GM18951 (cell line): ENCODE results near the gene IVNS1ABP.

Experiments used
- POLR2A ChIP-seq: IDR thresholded peaks from 4 replicates; pipeline ENCODE4 v1.6.1; 2011; ENCODE audit warnings: mild to moderate bottlenecking; ENCODE audit not compliant: insufficient read length, insufficient read depth; ENCODE audit errors: extremely low read depth
- in situ Hi-C: fragments of 300-500 bp; cut with MboI; formaldehyde crosslinking; loops from one replicate; pipeline ENCODE4 v1.12.0; 2022; ENCODE audit warnings: low sequenced_read_pairs, mixed read lengths, inconsistent platforms; ENCODE audit not compliant: unreplicated experiment

Gene IVNS1ABP

DNA sequence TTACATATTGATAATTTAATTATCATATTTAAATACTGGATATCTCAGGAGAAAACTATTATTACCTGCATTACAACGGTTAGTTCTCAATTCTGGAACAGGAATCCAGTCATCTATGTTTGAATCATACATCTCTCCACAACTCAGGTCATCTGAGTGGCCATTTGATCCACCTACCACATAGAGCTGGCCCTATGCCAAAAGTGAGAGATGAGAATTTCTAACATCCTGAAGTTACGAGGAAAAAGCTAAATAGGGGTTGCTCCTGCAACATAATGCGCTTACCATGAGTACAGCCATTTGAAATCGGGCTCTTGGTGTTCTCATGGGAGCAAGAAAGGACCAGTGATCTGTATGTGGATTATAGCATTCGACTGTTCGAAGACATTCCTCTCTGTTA, 16.9 kb downstream of the IVNS1ABP start:
- in situ Hi-C loops, result loop anchor here (25.0 kb wide), 1 partner anchor 362 kb away; no protein-coding TSS in a partner anchor
- TF ChIP-seq POLR2A, result no peak

DNA sequence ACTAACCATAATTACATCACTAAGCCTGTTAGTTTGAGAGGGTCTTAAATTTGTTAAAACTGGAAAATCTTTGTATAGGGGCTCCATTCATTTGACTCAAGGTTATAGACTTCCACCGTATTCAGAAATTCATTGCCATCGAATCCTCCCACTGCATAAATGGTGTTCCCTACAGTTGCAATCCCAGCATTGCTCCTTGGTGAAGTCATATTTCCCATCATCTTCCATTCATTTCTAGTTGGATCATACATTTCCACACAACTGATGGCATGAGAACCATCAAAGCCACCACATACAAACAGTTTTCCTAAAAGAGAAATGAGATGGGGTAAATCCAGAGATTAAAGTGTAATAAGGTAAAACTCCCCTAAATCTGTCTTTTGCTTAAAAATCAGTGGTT, 19.1 kb downstream of the IVNS1ABP start:
- no peak for TF ChIP-seq POLR2A
- in situ Hi-C loops, result no loop called here

DNA sequence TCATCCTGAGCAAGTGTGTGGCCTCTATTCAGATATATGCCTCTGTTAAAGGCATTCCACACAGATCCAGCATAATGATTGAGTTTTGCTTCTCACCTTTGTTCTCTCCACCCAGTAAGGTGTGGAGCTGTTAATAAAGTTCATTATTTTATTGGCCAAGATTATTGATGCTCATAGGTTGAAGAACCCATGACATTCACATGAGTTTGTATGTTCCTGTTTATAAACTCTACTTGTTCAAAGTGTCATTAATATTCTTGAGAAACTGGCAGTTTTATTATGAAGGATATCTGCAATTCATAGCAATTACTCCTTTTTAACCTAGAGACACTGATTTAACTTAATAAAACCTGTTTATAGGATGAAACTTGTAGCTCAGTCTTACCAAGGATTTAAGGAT, 22.0 kb downstream of the IVNS1ABP start:
- TF ChIP-seq POLR2A, result no peak

DNA sequence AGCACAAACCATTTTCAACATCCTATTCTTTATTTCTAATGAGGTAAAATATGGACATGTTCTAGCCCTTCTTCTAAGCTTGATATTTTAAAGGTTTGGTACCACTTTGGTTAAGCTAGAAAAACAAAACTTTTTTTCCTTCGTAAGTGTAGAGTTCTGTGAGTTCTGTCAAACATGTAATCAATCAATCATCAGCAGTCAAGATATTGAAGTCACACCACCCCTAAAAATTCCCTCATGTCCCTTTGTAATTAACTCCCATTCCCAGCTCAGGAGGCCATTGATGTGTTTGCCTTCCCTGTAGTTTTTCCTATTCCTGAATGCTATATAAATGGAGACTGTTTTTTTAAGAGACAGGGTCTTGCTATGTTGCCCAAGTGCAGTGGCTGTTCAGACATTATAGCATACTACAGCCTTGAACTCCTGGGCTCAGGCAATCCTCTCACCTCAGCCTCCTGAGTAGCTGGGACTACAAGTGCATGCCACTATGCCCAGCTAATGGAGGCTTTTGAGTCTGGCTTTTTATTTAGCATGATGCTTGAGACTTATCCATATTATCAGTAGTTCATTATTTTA, 23.0 kb downstream of the IVNS1ABP start:
- in situ Hi-C loops, result no loop called here
- TF ChIP-seq POLR2A, result no peak

More for the DNA sequence above, 22.0 kb downstream of the IVNS1ABP start:
- in situ Hi-C loops, result no loop called here

DNA sequence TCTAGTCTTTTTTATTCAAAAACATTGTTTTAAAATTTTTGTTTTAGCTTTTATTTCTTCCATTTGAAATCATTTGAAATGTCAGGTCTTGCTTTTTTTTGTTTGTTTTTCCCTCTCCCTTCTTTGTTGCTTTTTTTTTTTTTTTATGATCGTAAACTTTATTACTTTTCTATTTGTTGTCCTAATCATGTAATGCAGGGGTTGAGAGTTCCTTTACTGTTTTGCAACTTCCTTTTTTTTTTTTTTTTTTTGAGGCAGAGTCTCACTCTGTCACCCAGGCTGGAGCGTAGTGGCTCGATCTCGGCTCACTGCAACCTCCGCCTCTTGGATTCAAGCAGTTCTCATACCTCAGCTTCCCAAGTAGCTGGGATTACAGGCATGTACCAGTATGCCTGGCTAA, 24.8 kb downstream of the IVNS1ABP start:
- in situ Hi-C loops, result no loop called here
- no peak for TF ChIP-seq POLR2A

DNA sequence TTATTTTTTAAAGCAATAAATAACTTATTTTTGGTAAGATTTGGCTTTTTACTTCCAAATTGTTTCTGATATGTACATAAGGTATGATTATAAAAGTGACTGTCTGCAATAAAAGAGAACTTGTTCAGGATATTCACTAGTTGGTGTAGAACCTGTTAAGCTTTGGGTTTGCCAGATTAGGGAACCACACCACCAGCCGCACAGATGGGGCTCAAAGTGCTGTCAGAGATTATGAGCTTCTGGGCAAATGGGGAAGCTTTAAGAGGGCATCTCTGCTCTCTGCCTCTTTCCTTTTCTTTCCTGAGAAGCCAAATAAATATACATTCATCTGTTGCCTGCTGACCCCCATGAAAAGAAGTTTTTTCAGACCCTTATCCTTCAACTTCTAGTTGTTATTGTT, 25.4 kb downstream of the IVNS1ABP start:
- TF ChIP-seq POLR2A, result no peak
- in situ Hi-C loops, result no loop called here

DNA sequence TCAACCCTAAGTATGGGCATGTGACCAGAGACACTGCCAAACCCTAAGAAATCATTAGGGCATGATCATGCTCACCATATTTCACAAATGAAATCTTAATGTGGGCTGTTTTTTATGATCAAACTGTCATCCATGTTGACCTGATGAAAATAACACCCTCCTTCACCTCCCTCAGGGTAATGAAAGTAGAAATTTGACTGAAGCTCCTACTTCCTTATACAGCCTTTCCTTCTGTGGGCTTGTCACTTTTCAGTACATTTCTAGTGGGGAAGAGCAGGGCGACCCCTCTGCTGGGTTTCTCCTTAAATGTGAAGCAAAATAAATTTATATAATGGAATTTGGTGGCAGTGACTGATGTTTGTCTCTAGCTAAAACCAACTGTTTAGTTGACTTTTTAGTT, 25.9 kb downstream of the IVNS1ABP start:
- TF ChIP-seq POLR2A, result no peak
- in situ Hi-C loops, result no loop called here

DNA sequence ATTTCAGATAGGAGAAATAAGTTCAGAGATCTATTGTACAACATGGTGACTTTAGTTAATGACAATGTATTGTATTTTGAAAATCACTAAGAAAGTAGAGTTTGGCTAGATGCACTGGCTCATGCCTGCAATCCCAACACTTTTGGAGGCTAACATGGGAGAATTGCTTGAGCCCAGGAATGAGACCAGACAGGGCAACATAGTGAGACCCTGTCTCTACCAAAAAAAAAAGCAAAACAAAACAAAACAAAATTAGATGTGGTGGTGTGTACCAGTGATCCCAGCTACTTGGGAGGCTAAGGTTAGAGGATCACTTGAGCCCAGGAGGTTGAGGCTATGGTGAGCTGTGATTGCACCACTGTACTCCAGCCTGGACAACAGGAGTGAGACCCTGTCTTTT, 27.2 kb downstream of the IVNS1ABP start:
- in situ Hi-C loops, result no loop called here
- no peak for TF ChIP-seq POLR2A

DNA sequence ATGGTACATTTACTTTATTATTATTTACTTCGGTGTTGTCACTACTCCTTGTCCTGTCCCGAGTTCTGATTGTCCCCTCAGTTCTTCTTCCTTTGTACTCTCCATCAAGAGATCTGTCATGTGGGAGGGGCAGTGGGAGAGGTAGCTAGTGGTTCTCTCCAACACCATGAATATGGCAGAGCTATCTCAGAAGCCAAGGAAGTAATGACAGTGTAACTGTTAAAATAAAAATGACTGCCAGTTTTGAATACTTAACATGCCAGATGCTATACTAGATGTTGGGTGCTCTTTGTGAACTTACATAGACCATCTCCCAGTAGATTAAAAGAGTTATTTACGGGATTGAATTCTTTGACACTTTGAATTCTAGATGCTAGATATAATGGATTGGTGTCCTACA, 28.6 kb downstream of the IVNS1ABP start:
- in situ Hi-C loops, result no loop called here
- no peak for TF ChIP-seq POLR2A

DNA sequence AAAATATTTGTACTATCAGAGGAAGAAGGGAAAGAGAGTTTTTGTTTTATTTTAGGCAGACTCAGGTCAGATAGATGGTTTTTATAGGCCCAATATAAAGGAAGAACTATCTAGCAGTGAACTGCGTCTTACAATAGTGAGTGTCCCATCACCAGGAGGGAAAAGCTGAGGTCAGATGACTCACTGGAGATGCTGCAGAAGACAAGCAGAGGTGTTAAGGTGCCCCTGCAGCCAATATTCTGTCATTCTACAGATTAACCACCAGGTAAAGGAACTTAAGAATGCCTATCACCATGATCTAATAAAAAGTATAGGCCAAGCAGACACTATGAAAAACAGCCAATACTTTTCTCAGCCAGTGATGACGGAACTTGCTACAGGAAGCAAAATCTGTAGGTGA, 29.6 kb downstream of the IVNS1ABP start:
- in situ Hi-C loops, result no loop called here

DNA sequence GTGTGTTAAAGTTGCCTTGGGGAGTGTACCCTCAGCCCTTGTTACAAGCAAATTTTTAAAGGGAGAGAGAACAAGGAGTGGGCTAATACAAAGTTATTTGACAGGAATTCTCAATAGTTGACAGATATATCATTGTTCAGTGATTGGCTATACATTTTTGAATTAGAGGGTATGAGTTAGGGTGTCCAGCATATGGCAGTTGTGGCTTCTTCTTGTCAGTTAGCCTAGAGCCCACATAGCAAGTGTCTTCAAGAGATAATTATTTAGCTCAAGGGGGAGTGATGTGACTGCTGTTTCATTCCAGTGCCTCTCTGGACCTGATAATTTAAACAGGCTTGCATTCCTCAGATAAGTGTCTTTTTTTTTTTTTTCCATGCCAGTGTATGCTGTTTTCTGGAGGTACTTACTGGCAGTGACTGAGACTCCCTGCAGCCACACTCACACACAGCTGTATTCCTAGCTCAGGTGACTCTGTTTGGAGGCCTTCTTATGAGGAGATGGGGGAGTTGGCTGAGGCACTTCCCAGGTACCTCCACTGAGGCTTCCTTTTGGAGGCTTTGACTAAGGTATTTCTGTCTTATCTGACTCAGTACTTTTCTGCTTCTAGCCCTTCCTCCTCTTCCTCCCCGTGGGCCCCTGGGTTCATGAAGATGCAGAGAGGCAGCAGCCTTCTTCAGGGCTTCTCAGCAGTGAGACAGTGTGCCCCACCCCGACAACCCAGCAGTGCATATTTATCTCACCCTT, 32.3 kb downstream of the IVNS1ABP start:
- in situ Hi-C loops, result no loop called here
- TF ChIP-seq POLR2A, result no peak

More for the DNA sequence above, 29.6 kb downstream of the IVNS1ABP start:
- TF ChIP-seq POLR2A, result no peak

DNA sequence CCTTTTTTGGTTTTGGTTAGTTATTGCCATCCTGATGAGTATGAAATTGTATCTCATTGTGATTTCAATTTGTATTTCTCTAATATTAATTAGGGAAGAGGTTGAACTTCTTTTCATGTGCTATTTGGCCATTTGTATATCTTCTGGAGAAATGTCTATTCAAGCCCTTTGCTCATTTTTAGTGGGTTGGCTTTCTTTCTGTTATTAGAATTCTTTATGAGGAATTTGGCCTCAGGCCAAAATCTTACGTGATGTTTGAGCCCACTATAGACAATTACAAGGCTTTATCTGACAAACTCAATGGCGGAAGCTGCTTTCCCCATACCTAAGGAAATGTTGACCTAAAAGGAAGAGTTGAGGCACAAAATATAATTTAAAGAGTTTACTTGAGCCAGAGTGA, 32.9 kb downstream of the IVNS1ABP start:
- in situ Hi-C loops, result no loop called here
- TF ChIP-seq POLR2A, result no peak

DNA sequence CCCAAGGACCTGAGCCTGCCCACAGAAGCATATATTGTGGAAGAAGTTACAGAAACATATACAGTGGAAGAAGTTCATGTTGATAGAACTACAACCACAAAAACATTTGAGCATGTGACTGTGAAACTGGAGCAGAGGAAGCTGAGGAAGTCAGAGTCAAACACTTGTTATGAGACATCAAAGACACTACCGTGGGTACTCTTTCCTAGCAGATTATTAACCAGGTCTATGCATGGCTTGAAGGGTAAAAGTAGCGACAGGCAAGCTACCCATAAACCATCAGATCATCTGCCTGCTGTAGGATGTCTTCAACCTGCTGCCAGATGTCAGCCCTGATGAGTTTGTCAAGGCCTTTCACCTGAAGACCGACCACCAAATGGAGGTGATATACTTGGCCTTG, 35.8 kb downstream of the IVNS1ABP start:
- in situ Hi-C loops, result no loop called here

DNA sequence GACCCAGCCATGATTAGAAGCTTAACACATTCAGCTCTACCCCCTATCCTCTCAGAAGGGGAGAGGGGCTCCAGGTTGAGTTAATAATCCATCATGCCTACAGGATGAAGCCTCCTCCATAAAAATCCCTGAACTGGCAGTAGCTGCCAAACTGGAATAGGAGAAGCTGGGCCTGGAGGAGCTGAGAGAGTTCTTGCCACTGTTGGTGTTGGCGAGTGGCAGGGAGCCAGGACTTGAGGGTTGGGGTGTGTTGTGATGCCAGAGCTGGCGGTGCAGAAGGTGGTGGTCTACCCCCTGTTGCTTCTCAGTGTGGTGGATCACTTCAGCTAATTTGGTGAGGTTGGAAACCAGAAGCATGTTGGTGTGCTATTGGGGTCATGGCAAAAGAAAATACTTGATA, 36.5 kb downstream of the IVNS1ABP start:
- in situ Hi-C loops, result no loop called here
- no peak for TF ChIP-seq POLR2A

More for the DNA sequence above, 35.8 kb downstream of the IVNS1ABP start:
- TF ChIP-seq POLR2A, result no peak
